GM23248 (cell line): ENCODE measurements around the gene ALDH3B2. TPM values are rescaled to one million over a fixed set of nuclear protein-coding genes. Genes with fewer than 3 reads are reported as not detected.

Source experiments
- DNase-seq: peaks from one replicate; pipeline ENCODE4 v3.0.0-alpha.2; 2015
- H2AFZ ChIP-seq: fragments of 200-600 bp; sonication (generic); 2 replicates; pipeline ENCODE4 v1.6.1; 2016; ENCODE audit warnings: antibody characterized with exemption
- H3F3A ChIP-seq: fragments of 200-600 bp; sonication (generic); 2 replicates; pipeline ENCODE4 v1.6.1; 2016; ENCODE audit warnings: mild to moderate bottlenecking, antibody characterized with exemption, mixed run types; ENCODE audit not compliant: insufficient read depth
- H3K27ac ChIP-seq: fragments of 200-600 bp; sonication (generic); 2 replicates; pipeline ENCODE4 v1.5.1; 2016; ENCODE audit warnings: mild to moderate bottlenecking
- H3K27me3 ChIP-seq: fragments of 200-600 bp; sonication (generic); replicated peaks from 2 replicates; pipeline ENCODE4 v1.6.1; 2016; ENCODE audit warnings: mild to moderate bottlenecking; ENCODE audit not compliant: insufficient read depth
- H3K36me3 ChIP-seq: fragments of 200-600 bp; sonication (generic); 2 replicates; pipeline ENCODE4 v1.6.1; 2016; ENCODE audit warnings: low read depth, mild to moderate bottlenecking
- H3K4me1 ChIP-seq: fragments of 200-600 bp; sonication (generic); 2 replicates; pipeline ENCODE4 v1.6.1; 2016; ENCODE audit warnings: mild to moderate bottlenecking; ENCODE audit not compliant: insufficient read depth
- H3K4me2 ChIP-seq: fragments of 200-600 bp; sonication (generic); one replicate; pipeline ENCODE4 v1.6.1; 2016; ENCODE audit warnings: mild to moderate bottlenecking; ENCODE audit not compliant: unreplicated experiment
- H3K4me3 ChIP-seq: fragments of 200-600 bp; sonication (generic); 2 replicates; pipeline ENCODE4 v1.5.1; 2016; ENCODE audit warnings: mild to moderate bottlenecking
- H3K79me2 ChIP-seq: fragments of 200-600 bp; sonication (generic); 2 replicates; pipeline ENCODE4 v1.6.1; 2016; ENCODE audit warnings: mild to moderate bottlenecking; ENCODE audit not compliant: insufficient read depth
- H3K9ac ChIP-seq: fragments of 200-600 bp; sonication (generic); 2 replicates; pipeline ENCODE4 v1.6.1; 2016; ENCODE audit warnings: mild to moderate bottlenecking
- H3K9me2 ChIP-seq: fragments of 200-600 bp; sonication (generic); 2 replicates; pipeline ENCODE4 v1.6.1; 2016; ENCODE audit warnings: mixed run types, mild to moderate bottlenecking, moderate library complexity; ENCODE audit not compliant: insufficient read depth
- H3K9me3 ChIP-seq: fragments of 200-600 bp; sonication (generic); one replicate; pipeline ENCODE4 v1.6.1; 2017; ENCODE audit warnings: low read depth
- H4K20me1 ChIP-seq: fragments of 200-600 bp; sonication (generic); 2 replicates; pipeline ENCODE4 v1.6.0; 2016; ENCODE audit not compliant: insufficient read depth
- EZH2 ChIP-seq: fragments of 200-600 bp; sonication (generic); IDR thresholded peaks from 2 replicates; pipeline ENCODE4 v1.6.1; 2018; ENCODE audit warnings: antibody characterized with exemption, mild to moderate bottlenecking; ENCODE audit not compliant: insufficient read depth, poor library complexity, severe bottlenecking
- EZH2phosphoT487 ChIP-seq: fragments of 200-600 bp; sonication (generic); IDR thresholded peaks from 2 replicates; pipeline ENCODE4 v1.6.1; 2018; ENCODE audit warnings: antibody characterized with exemption, moderate library complexity, mild to moderate bottlenecking, low read depth; ENCODE audit not compliant: insufficient read depth
- WGBS, 2 experiments: methylation state at CpG; one replicate each; pipeline ENCODE4 v1.1.6; 2015 to 2017; ENCODE audit warnings: low lambda C conversion rate in 2 of 2, low coverage in 1 of 2; ENCODE audit errors: missing lambda C conversion rate in 2 of 2; 5-methylcytosine and 5-hydroxymethylcytosine counted together
- in situ Hi-C: fragments of 300-500 bp; cut with MboI; formaldehyde crosslinking; loops from 2 replicates; pipeline ENCODE4 v1.15.0; 2020
- polyA plus RNA-seq: library from polyadenylated mRNA; unstranded; fragments of >200 nt; fragmentation: Nextera tagmentation; extraction: Ambion mirVana; gene quantifications from 2 replicates; pipeline ENCODE4 v1.2.1, GENCODE V29; 2016
- total RNA-seq: library from RNA; depleted of rRNA; stranded (reverse); fragments of >200 nt; shearing (Covaris generic); gene quantifications from 2 replicates; pipeline ENCODE4 v1.2.3, GENCODE V29; 2014

Gene ALDH3B2
- total and polyA plus RNA-seq, 2 experiments from 2014 or later, result not detected

DNA sequence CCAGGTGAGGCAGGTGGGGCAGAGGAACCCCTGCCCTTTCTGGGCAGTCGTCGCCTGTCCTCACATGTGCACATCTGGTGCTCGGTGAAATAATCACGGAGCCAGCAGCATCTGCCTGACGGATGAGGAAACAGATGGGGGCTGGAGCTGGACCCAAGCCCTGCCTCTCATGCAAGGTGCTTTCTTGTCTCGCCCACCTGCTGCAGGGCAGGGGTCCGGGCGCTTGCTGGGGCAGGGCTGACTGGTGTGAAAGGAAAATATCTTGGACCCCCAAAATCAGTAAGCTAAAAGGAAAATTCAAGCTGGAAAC lies 3.3 kb downstream of the ALDH3B2 start:
- 9 to 15% methylated on average over 8 of the region's 8 CpGs for WGBS, 2 experiments
- no peak overlapping the region for H2AFZ ChIP-seq
- H3K27me3 ChIP-seq, result peaks cover 9% of the 10 kb centered on the region; the same call in 1 of the 2 replicates
- no peaks in the 10 kb centered on the region for H3K36me3 ChIP-seq
- no peaks in the 10 kb centered on the region for H3K79me2 ChIP-seq
- DNase-seq, result no peak
- H3K4me3 ChIP-seq, result no peak overlapping the region
- no peak overlapping the region for H3K4me2 ChIP-seq
- H3F3A ChIP-seq, result no peaks in the 10 kb centered on the region
- no peak overlapping the region for H3K27ac ChIP-seq
- in situ Hi-C loops, result no loop called here
- H3K4me1 ChIP-seq, result no peaks in the 10 kb centered on the region
- no peak overlapping the region for H3K9ac ChIP-seq
- H3K9me2 ChIP-seq, result no peaks in the 10 kb centered on the region
- TF ChIP-seq EZH2 (no peak), EZH2phosphoT487 (no peak)
- no peaks in the 10 kb centered on the region for H3K9me3 ChIP-seq
- no peaks in the 10 kb centered on the region for H4K20me1 ChIP-seq

GRCh38 chr11:67670316-67671210 lies 3.9 kb downstream of the ALDH3B2 start:
- Histone ChIP-seq H3K9ac (no peak overlapping the region), H3K27ac (no peak overlapping the region), H3K27me3 (peaks cover 5% of the 10 kb centered on the region; the same call in 1 of the 2 replicates), H3K9me3 (no peaks in the 10 kb centered on the region), H3K4me2 (no peak overlapping the region), H2AFZ (no peak overlapping the region), H3K79me2 (no peaks in the 10 kb centered on the region), H3K9me2 (no peaks in the 10 kb centered on the region), H4K20me1 (no peaks in the 10 kb centered on the region), H3K4me1 (no peaks in the 10 kb centered on the region), H3K36me3 (no peaks in the 10 kb centered on the region), H3K4me3 (no peak overlapping the region), H3F3A (no peaks in the 10 kb centered on the region)
- TF ChIP-seq EZH2phosphoT487, result no peak
- TF ChIP-seq EZH2, result no peak
- no peak for DNase-seq
- in situ Hi-C loops, result no loop called here
- 57 to 64% methylated on average over 19 to 23 of the region's 23 CpGs for WGBS, 2 experiments

DNA sequence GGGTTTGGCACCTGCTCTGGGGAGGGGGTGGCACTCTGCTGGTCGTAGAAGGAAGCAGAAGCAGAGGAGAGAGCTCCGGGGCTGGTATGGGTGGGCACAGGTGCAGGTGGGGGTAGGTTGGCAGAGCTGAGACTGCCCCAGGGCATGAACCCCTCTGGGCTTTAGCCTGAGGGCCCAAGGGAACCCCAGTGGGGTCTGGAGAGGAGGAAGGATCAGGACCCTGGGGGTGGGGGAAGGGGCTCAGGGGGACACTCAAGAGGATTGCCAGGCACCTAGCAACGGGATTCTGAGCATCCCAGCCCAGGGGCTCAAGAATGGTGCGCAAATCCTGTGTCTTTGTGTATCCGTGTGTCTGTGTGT lies 6.3 kb downstream of the ALDH3B2 start:
- Histone ChIP-seq H3K4me3 (no peak overlapping the region), H3K9me2 (no peaks in the 10 kb centered on the region), H3K9me3 (no peaks in the 10 kb centered on the region), H3K4me2 (no peak overlapping the region), H4K20me1 (no peaks in the 10 kb centered on the region), H3K27me3 (no peaks in the 10 kb centered on the region), H3K36me3 (no peaks in the 10 kb centered on the region), H3F3A (no peaks in the 10 kb centered on the region), H3K79me2 (no peaks in the 10 kb centered on the region), H3K9ac (no peak overlapping the region), H3K4me1 (no peaks in the 10 kb centered on the region), H3K27ac (no peak overlapping the region), H2AFZ (no peak overlapping the region)
- WGBS, 2 experiments, result 39 to 55% methylated on average over 4 to 5 of the region's 5 CpGs
- no peak for TF ChIP-seq EZH2
- no peak for TF ChIP-seq EZH2phosphoT487
- DNase-seq, result no peak
- in situ Hi-C loops, result no loop called here

GRCh38 chr11:67667490-67668191 lies 6.8 kb downstream of the ALDH3B2 start:
- Histone ChIP-seq H3K36me3 (no peaks in the 10 kb centered on the region), H3K27ac (no peak overlapping the region), H3K9me2 (no peaks in the 10 kb centered on the region), H3K79me2 (no peaks in the 10 kb centered on the region), H3K27me3 (no peaks in the 10 kb centered on the region), H3K4me2 (no peak overlapping the region), H4K20me1 (no peaks in the 10 kb centered on the region), H3K9me3 (no peaks in the 10 kb centered on the region), H2AFZ (no peak overlapping the region), H3F3A (no peaks in the 10 kb centered on the region), H3K4me3 (no peak overlapping the region), H3K9ac (no peak overlapping the region), H3K4me1 (no peaks in the 10 kb centered on the region)
- 48 to 60% methylated on average over 15 to 26 of the region's 26 CpGs for WGBS, 2 experiments
- TF ChIP-seq EZH2phosphoT487, result no peak
- no peak for TF ChIP-seq EZH2
- DNase-seq, result no peak
- in situ Hi-C loops, result no loop called here
